ENCODE measurements around the gene CHKA.

The CHKA gene

GRCh38 chr11:68158580-68158979, 37.4 kb upstream of the CHKA start:
- WGBS (ENCODE audit: extremely low coverage, insufficient coverage, low lambda C conversion rate) = no CpG with 5 or more reads among the region's 14 CpGs
- no peak overlapping the region for H3K23ac ChIP-seq (ENCODE audit: low read length)
- H3K4me1 ChIP-seq (ENCODE audit: control insufficient read depth, low read depth, low read length) = no peaks in the 10 kb centered on the region
- no peak overlapping the region for H4K8ac ChIP-seq (ENCODE audit: low read depth, low read length)
- H3K27ac ChIP-seq (ENCODE audit: low read depth, low read length) = no peak overlapping the region
- no peak overlapping the region for H2BK120ac ChIP-seq (ENCODE audit: low read depth, low read length)
- no peak overlapping the region for H3K4ac ChIP-seq (ENCODE audit: low read depth, low read length)
- no peak overlapping the region for H3K18ac ChIP-seq (ENCODE audit: low read length)
- H3K56ac ChIP-seq (ENCODE audit: low read length) = no peak overlapping the region
- H3K9ac ChIP-seq (ENCODE audit: low read length) = no peak overlapping the region
- no peak overlapping the region for H3K4me2 ChIP-seq (ENCODE audit: low read length)
- no peak overlapping the region for H4K5ac ChIP-seq (ENCODE audit: low read length)
- H3K36me3 ChIP-seq (ENCODE audit: control insufficient read depth, insufficient read depth, low read length) = peaks cover 1% of the 10 kb centered on the region
- no peak for DNase-seq
- H2BK5ac ChIP-seq (ENCODE audit: low read length) = no peak overlapping the region
- no peak overlapping the region for H2AK5ac ChIP-seq (ENCODE audit: low read length)
- H3K4me3 ChIP-seq (ENCODE audit: low read length) = no peak overlapping the region
- no peak overlapping the region for H2BK15ac ChIP-seq (replicated peaks; ENCODE audit: low read depth)
- no peaks in the 10 kb centered on the region for H3K27me3 ChIP-seq (ENCODE audit: insufficient read depth, low read length, poor library complexity)
- H3K79me2 ChIP-seq (ENCODE audit: control insufficient read depth, insufficient read depth, low read length) = no peaks in the 10 kb centered on the region
- no peaks in the 10 kb centered on the region for H3K79me1 ChIP-seq (ENCODE audit: low read length)

- Histone ChIP-seq H2BK5ac (ENCODE audit: low read length) (no peak overlapping the region), H3K23ac (ENCODE audit: low read length) (no peak overlapping the region), H3K4me3 (ENCODE audit: low read length) (no peak overlapping the region), H4K8ac (ENCODE audit: low read depth, low read length) (no peak overlapping the region), H3K9ac (ENCODE audit: low read length) (no peak overlapping the region), H2AK5ac (ENCODE audit: low read length) (no peak overlapping the region), H3K79me2 (ENCODE audit: control insufficient read depth, insufficient read depth, low read length) (no peaks in the 10 kb centered on the region), H3K4me2 (ENCODE audit: low read length) (no peak overlapping the region), H4K5ac (ENCODE audit: low read length) (no peak overlapping the region), H3K4ac (ENCODE audit: low read depth, low read length) (no peak overlapping the region), H3K27ac (ENCODE audit: low read depth, low read length) (no peak overlapping the region), H3K56ac (ENCODE audit: low read length) (no peak overlapping the region), H2BK120ac (ENCODE audit: low read depth, low read length) (no peak overlapping the region), H2BK15ac (replicated peaks; ENCODE audit: low read depth) (no peak overlapping the region), H3K36me3 (ENCODE audit: control insufficient read depth, insufficient read depth, low read length) (peaks cover 1% of the 10 kb centered on the region), H3K27me3 (ENCODE audit: insufficient read depth, low read length, poor library complexity) (no peaks in the 10 kb centered on the region), H3K79me1 (ENCODE audit: low read length) (no peaks in the 10 kb centered on the region), H3K18ac (ENCODE audit: low read length) (no peak overlapping the region), H3K4me1 (ENCODE audit: control insufficient read depth, low read depth, low read length) (no peaks in the 10 kb centered on the region)
- DNase-seq = no peak
- WGBS (ENCODE audit: extremely low coverage, insufficient coverage, low lambda C conversion rate) = no CpG with 5 or more reads among the region's 8 CpGs
These were observed 32.6 kb upstream of the CHKA start for GRCh38 chr11:68153742-68154141.

- Histone ChIP-seq H3K23ac (ENCODE audit: low read length) (no peak overlapping the region), H3K36me3 (ENCODE audit: control insufficient read depth, insufficient read depth, low read length) (no peaks in the 10 kb centered on the region), H3K79me1 (ENCODE audit: low read length) (no peaks in the 10 kb centered on the region), H3K79me2 (ENCODE audit: control insufficient read depth, insufficient read depth, low read length) (no peaks in the 10 kb centered on the region), H3K4me1 (ENCODE audit: control insufficient read depth, low read depth, low read length) (no peaks in the 10 kb centered on the region), H3K18ac (ENCODE audit: low read length) (no peak overlapping the region), H3K4ac (ENCODE audit: low read depth, low read length) (no peak overlapping the region), H3K27ac (ENCODE audit: low read depth, low read length) (no peak overlapping the region), H2BK15ac (replicated peaks; ENCODE audit: low read depth) (no peak overlapping the region), H2BK120ac (ENCODE audit: low read depth, low read length) (no peak overlapping the region), H3K56ac (ENCODE audit: low read length) (no peak overlapping the region), H3K27me3 (ENCODE audit: insufficient read depth, low read length, poor library complexity) (no peaks in the 10 kb centered on the region), H4K8ac (ENCODE audit: low read depth, low read length) (no peak overlapping the region), H4K5ac (ENCODE audit: low read length) (no peak overlapping the region), H3K4me2 (ENCODE audit: low read length) (no peak overlapping the region), H3K4me3 (ENCODE audit: low read length) (no peak overlapping the region), H2BK5ac (ENCODE audit: low read length) (no peak overlapping the region), H3K9ac (ENCODE audit: low read length) (no peak overlapping the region), H2AK5ac (ENCODE audit: low read length) (no peak overlapping the region)
- WGBS (ENCODE audit: extremely low coverage, insufficient coverage, low lambda C conversion rate) = no CpG with 5 or more reads among the region's 7 CpGs
- peak; percentile 60 for DNase-seq
These were observed 28.8 kb upstream of the CHKA start for GRCh38 chr11:68150037-68150436.

GRCh38 chr11:68149417-68149816, 28.2 kb upstream of the CHKA start:
- Histone ChIP-seq H3K27ac (ENCODE audit: low read depth, low read length) (no peak overlapping the region), H2AK5ac (ENCODE audit: low read length) (no peak overlapping the region), H3K79me2 (ENCODE audit: control insufficient read depth, insufficient read depth, low read length) (no peaks in the 10 kb centered on the region), H3K56ac (ENCODE audit: low read length) (no peak overlapping the region), H3K4ac (ENCODE audit: low read depth, low read length) (no peak overlapping the region), H3K4me1 (ENCODE audit: control insufficient read depth, low read depth, low read length) (no peaks in the 10 kb centered on the region), H3K23ac (ENCODE audit: low read length) (no peak overlapping the region), H3K9ac (ENCODE audit: low read length) (no peak overlapping the region), H2BK15ac (replicated peaks; ENCODE audit: low read depth) (no peak overlapping the region), H3K36me3 (ENCODE audit: control insufficient read depth, insufficient read depth, low read length) (no peaks in the 10 kb centered on the region), H3K27me3 (ENCODE audit: insufficient read depth, low read length, poor library complexity) (no peaks in the 10 kb centered on the region), H3K79me1 (ENCODE audit: low read length) (no peaks in the 10 kb centered on the region), H2BK5ac (ENCODE audit: low read length) (no peak overlapping the region), H3K4me3 (ENCODE audit: low read length) (no peak overlapping the region), H4K8ac (ENCODE audit: low read depth, low read length) (no peak overlapping the region), H3K4me2 (ENCODE audit: low read length) (no peak overlapping the region), H3K18ac (ENCODE audit: low read length) (no peak overlapping the region), H4K5ac (ENCODE audit: low read length) (no peak overlapping the region), H2BK120ac (ENCODE audit: low read depth, low read length) (no peak overlapping the region)
- no peak for DNase-seq
- WGBS (ENCODE audit: extremely low coverage, insufficient coverage, low lambda C conversion rate) = no CpG with 5 or more reads among the region's 6 CpGs

- H4K8ac ChIP-seq (ENCODE audit: low read depth, low read length) = no peak overlapping the region
- H3K56ac ChIP-seq (ENCODE audit: low read length) = no peak overlapping the region
- no peak overlapping the region for H3K23ac ChIP-seq (ENCODE audit: low read length)
- no peak for DNase-seq
- H3K36me3 ChIP-seq (ENCODE audit: control insufficient read depth, insufficient read depth, low read length) = no peaks in the 10 kb centered on the region
- H2AK5ac ChIP-seq (ENCODE audit: low read length) = no peak overlapping the region
- H3K4me2 ChIP-seq (ENCODE audit: low read length) = no peak overlapping the region
- H3K4me1 ChIP-seq (ENCODE audit: control insufficient read depth, low read depth, low read length) = no peaks in the 10 kb centered on the region
- H3K27ac ChIP-seq (ENCODE audit: low read depth, low read length) = no peak overlapping the region
- H2BK5ac ChIP-seq (ENCODE audit: low read length) = no peak overlapping the region
- H3K27me3 ChIP-seq (ENCODE audit: insufficient read depth, low read length, poor library complexity) = no peaks in the 10 kb centered on the region
- H2BK120ac ChIP-seq (ENCODE audit: low read depth, low read length) = no peak overlapping the region
- WGBS (ENCODE audit: extremely low coverage, insufficient coverage, low lambda C conversion rate) = no CpG with 5 or more reads among the region's 7 CpGs
- H3K9ac ChIP-seq (ENCODE audit: low read length) = no peak overlapping the region
- H3K79me2 ChIP-seq (ENCODE audit: control insufficient read depth, insufficient read depth, low read length) = no peaks in the 10 kb centered on the region
- H4K5ac ChIP-seq (ENCODE audit: low read length) = no peak overlapping the region
- H2BK15ac ChIP-seq (replicated peaks; ENCODE audit: low read depth) = no peak overlapping the region
- H3K4me3 ChIP-seq (ENCODE audit: low read length) = no peak overlapping the region
- H3K79me1 ChIP-seq (ENCODE audit: low read length) = no peaks in the 10 kb centered on the region
- H3K4ac ChIP-seq (ENCODE audit: low read depth, low read length) = no peak overlapping the region
- H3K18ac ChIP-seq (ENCODE audit: low read length) = no peak overlapping the region
These were observed 27.7 kb upstream of the CHKA start for GRCh38 chr11:68148879-68149278.

GRCh38 chr11:68148071-68148805, 27.1 kb upstream of the CHKA start:
- Histone ChIP-seq H3K36me3 (ENCODE audit: control insufficient read depth, insufficient read depth, low read length) (no peaks in the 10 kb centered on the region), H2BK5ac (ENCODE audit: low read length) (no peak overlapping the region), H3K27ac (ENCODE audit: low read depth, low read length) (no peak overlapping the region), H3K4me3 (ENCODE audit: low read length) (no peak overlapping the region), H3K79me2 (ENCODE audit: control insufficient read depth, insufficient read depth, low read length) (no peaks in the 10 kb centered on the region), H3K23ac (ENCODE audit: low read length) (no peak overlapping the region), H3K79me1 (ENCODE audit: low read length) (no peaks in the 10 kb centered on the region), H2AK5ac (ENCODE audit: low read length) (no peak overlapping the region), H3K4me1 (ENCODE audit: control insufficient read depth, low read depth, low read length) (no peaks in the 10 kb centered on the region), H4K8ac (ENCODE audit: low read depth, low read length) (no peak overlapping the region), H3K27me3 (ENCODE audit: insufficient read depth, low read length, poor library complexity) (no peaks in the 10 kb centered on the region), H3K4me2 (ENCODE audit: low read length) (no peak overlapping the region), H3K56ac (ENCODE audit: low read length) (no peak overlapping the region), H2BK120ac (ENCODE audit: low read depth, low read length) (no peak overlapping the region), H2BK15ac (replicated peaks; ENCODE audit: low read depth) (no peak overlapping the region), H3K18ac (ENCODE audit: low read length) (no peak overlapping the region), H4K5ac (ENCODE audit: low read length) (no peak overlapping the region), H3K4ac (ENCODE audit: low read depth, low read length) (no peak overlapping the region), H3K9ac (ENCODE audit: low read length) (no peak overlapping the region)
- WGBS (ENCODE audit: extremely low coverage, insufficient coverage, low lambda C conversion rate) = no CpG with 5 or more reads among the region's 18 CpGs
- DNase-seq = no peak

Measured in mesendoderm (in vitro differentiated cells).